K562 (cell line): ENCODE data around the gene CNR2. TPM values are rescaled to one million over a fixed set of nuclear protein-coding genes. Genes with fewer than 3 reads are reported as not detected.

ENCODE experiments used
- ATF7 ChIP-seq: fragments of 450-650 bp; IDR thresholded peaks from 2 replicates; pipeline ENCODE4 v1.7.1; 2014; ENCODE audit warnings: mild to moderate bottlenecking, moderate library complexity
- CREB5 ChIP-seq: fragments of 250-450 bp; sonication (Bioruptor Pico); IDR thresholded peaks from 2 replicates; pipeline ENCODE4 v1.5.0; 2020; ENCODE audit warnings: mild to moderate bottlenecking
- CTBP1 ChIP-seq: fragments of 450-650 bp; IDR thresholded peaks from 2 replicates; pipeline ENCODE4 v1.6.1; 2016; ENCODE audit warnings: borderline replicate concordance
- FIP1L1 ChIP-seq: fragments of 200-400 bp; formaldehyde crosslinking; IDR thresholded peaks from 2 replicates; pipeline ENCODE4 v1.6.1; 2018; ENCODE audit warnings: mild to moderate bottlenecking, low read depth, low read length; ENCODE audit not compliant: poor library complexity, severe bottlenecking
- GMEB1 ChIP-seq: fragments of 250-450 bp; sonication (Bioruptor Pico); IDR thresholded peaks from 2 replicates; pipeline ENCODE4 v1.4.0; 2020; ENCODE audit warnings: mild to moderate bottlenecking
- HNRNPK ChIP-seq: fragments of 200-400 bp; formaldehyde crosslinking; IDR thresholded peaks from one replicate; pipeline ENCODE4 v1.6.1; 2018; ENCODE audit warnings: mild to moderate bottlenecking, low read depth, low read length; ENCODE audit not compliant: poor library complexity, severe bottlenecking
- ILF3 ChIP-seq: fragments of 450-650 bp; IDR thresholded peaks from 2 replicates; pipeline ENCODE4 v1.6.1; 2018; ENCODE audit warnings: antibody characterized with exemption, mild to moderate bottlenecking, moderate library complexity, borderline replicate concordance
- IRF2 ChIP-seq: sonication (generic); formaldehyde crosslinking; IDR thresholded peaks from 2 replicates; pipeline ENCODE4 v1.8.1; 2022; ENCODE audit warnings: mild to moderate bottlenecking, missing genetic modification reagents
- MECOM ChIP-seq: fragments of 250-450 bp; sonication (Bioruptor Pico); IDR thresholded peaks from 2 replicates; pipeline ENCODE4 v1.8.0; 2022; ENCODE audit warnings: inconsistent platforms
- MLLT1 ChIP-seq, 2 experiments: fragments of 450-650 bp; IDR thresholded peaks; 2 replicates each; pipeline ENCODE4 v1.6.1; 2016
- NEUROD1 ChIP-seq: fragments of 150-350 bp; IDR thresholded peaks from 2 replicates; pipeline ENCODE4 v1.6.1; 2014; ENCODE audit warnings: borderline replicate concordance, low read length, low read depth; ENCODE audit not compliant: partially characterized antibody
- NKRF ChIP-seq: fragments of 450-650 bp; IDR thresholded peaks from 2 replicates; pipeline ENCODE4 v1.6.1; 2016; ENCODE audit warnings: borderline replicate concordance
- ZBTB7A ChIP-seq: IDR thresholded peaks from 2 replicates; pipeline ENCODE4 v1.6.1; 2011; ENCODE audit warnings: low read depth, mild to moderate bottlenecking, low read length, moderate library complexity, borderline replicate concordance; ENCODE audit not compliant: control insufficient read depth
- ZMIZ1 ChIP-seq, 2 experiments: fragments of 150-350 bp in 1 of 2; IDR thresholded peaks; 2 replicates each; pipeline ENCODE4 v1.6.1; 2012 to 2016; ENCODE audit warnings: low read depth in 2 of 2, low read length in 2 of 2, mild to moderate bottlenecking in 1 of 2, moderate library complexity in 1 of 2
- ZNF274 ChIP-seq: IDR thresholded peaks from 2 replicates; pipeline ENCODE4 v1.6.1; 2011; ENCODE audit warnings: low read depth, mild to moderate bottlenecking, low read length, moderate library complexity, borderline replicate concordance
- polyA plus RNA-seq, 8 experiments: library from polyadenylated mRNA; depleted of rRNA in 4 of 8; stranded (reverse) in 5 of 8; unstranded in 3 of 8; fragments of >200 nt; fragmentation: Nextera tagmentation in 2 of 8; fragmentation: Illumina TruSeq in 1 of 8; extraction: Ambion mirVana in 2 of 8; extraction: Trizol in 1 of 8; gene quantifications; 2 replicates each; pipeline versions ENCODE4 v1.2.1 to v1.2.3, GENCODE V29; 2011 to 2014; ENCODE audit warnings: inconsistent platforms in 1 of 8, missing spikeins in 1 of 8
- total RNA-seq, 7 experiments: library from RNA; depleted of rRNA in 6 of 7; stranded (reverse); fragments of >200 nt in 6 of 7; fragmentation: Illumina TruSeq in 2 of 7; extraction: Trizol in 2 of 7; gene quantifications; 2 replicates each; pipeline versions ENCODE4 v1.2.1 to v1.2.3, GENCODE V29; 2011 to 2021; ENCODE audit warnings: low replicate concordance in 1 of 7

The CNR2 gene
- total and polyA plus RNA-seq, 9 of the 15 experiments (the other 6 are each of a cell fraction or from before 2014, with no cell fraction given), result not detected

GRCh38 chr1:23958810-23959460 lies 45.8 kb upstream of the CNR2 start (continued):
- TF ChIP-seq NEUROD1 (peak; percentile 68), ZNF274 (no peak), ZBTB7A (peak; percentile 37; the same call in 1 of the 2 replicates), MLLT1 (IDR thresholded peaks at IDR 0.05) (peak; percentile 11 to 44; a peak in 1 of 4 replicates), FIP1L1 (no peak), ZMIZ1 (IDR thresholded peaks at IDR 0.05; ENCODE audit: low read depth in 2 of 2, low read length in 2 of 2) (0 out of 4 replicates have a peak, but pooled peaks of 1 of the 2 experiments have one; percentile 43), ILF3 (0 out of 2 replicates have a peak, but pooled peaks have one; percentile 62), HNRNPK (no peak), CTBP1 (no peak), CREB5 (CRISPR knock-in tag) (no peak), NKRF (peak; percentile 64; the same call in 1 of the 2 replicates), GMEB1 (CRISPR knock-in tag) (no peak), ATF7 (no peak), IRF2 (CRISPR knock-in tag) (no peak), MECOM (CRISPR knock-in tag) (no peak)
